ENCODE results near the gene RAET1E.
"Not testable (repeated sequence)": the region's sequence is repeated elsewhere in the genome, so short reads cannot be mapped to it uniquely, and the experiment has no call there.

The RAET1E gene

DNA sequence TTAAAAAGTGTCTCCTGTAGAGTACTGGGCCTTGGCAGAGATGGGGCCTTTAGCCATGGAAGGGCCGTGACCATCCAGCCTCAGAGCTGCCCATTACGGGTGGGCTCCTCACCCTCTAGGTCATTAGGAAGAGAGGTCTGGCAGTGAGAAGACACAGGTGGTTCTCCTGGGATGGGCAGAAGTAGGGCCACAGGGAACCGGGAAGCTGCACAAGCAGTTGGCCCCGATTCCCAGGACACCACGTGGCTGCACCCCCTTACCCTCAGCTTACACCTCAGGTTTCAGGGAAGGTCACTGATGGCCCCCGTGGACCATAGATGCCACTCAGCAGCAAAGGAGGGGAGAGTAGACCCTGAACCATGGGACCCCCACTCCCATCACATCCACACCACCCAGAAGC, 23.4 kb upstream of the RAET1E start:
- no peak overlapping the region for H3K27ac ChIP-seq (ENCODE audit: low read depth, low read length)
- H3K4me1 ChIP-seq (ENCODE audit: control insufficient read depth in 1 of 2, insufficient read depth in 2 of 2, low read length in 2 of 2), result peaks cover 7 to 22% of the 10 kb centered on the region in 2 donors
- no peaks in the 10 kb centered on the region for H3K9me3 ChIP-seq (ENCODE audit: control insufficient read depth in 1 of 2, low read length in 2 of 2)
- no peak overlapping the region for H3K9ac ChIP-seq (ENCODE audit: low read depth in 1 of 2, low read length in 2 of 2)
- no peaks in the 10 kb centered on the region for H3K36me3 ChIP-seq (ENCODE audit: control insufficient read depth in 1 of 2, insufficient read depth in 2 of 2, low read length in 2 of 2)
- H3K4me3 ChIP-seq (ENCODE audit: low read depth in 1 of 2, low read length in 2 of 2), result no peak overlapping the region
- peaks cover 4 to 16% of the 10 kb centered on the region in 2 donors for H3K27me3 ChIP-seq (ENCODE audit: control insufficient read depth in 1 of 2, insufficient read depth in 2 of 2, low read length in 2 of 2)

DNA sequence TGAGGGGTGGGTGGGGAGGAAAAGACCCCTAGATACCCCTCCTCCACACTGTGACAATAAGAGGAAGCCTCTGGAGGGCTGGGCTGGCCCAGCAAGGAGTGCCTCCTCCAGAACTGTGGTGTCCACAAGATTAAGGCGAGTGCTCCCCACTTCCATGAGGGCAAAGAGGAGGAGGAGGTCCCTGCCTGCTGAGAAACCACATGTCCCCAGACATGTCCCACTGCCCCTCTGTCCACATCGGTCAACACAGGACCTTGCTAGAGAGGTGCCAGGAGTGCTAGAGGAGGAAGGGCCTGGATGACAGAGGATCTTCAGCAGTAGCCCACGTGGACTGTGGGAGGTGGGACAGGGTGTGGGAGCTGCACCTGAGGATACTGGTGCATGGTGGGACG, 21.9 kb upstream of the RAET1E start:
- no peak overlapping the region for H3K4me3 ChIP-seq (ENCODE audit: low read depth in 1 of 2, low read length in 2 of 2)
- H3K36me3 ChIP-seq (ENCODE audit: control insufficient read depth in 1 of 2, insufficient read depth in 2 of 2, low read length in 2 of 2), result no peaks in the 10 kb centered on the region
- no peak overlapping the region for H3K27ac ChIP-seq (ENCODE audit: low read depth, low read length)
- no peak overlapping the region for H3K9ac ChIP-seq (ENCODE audit: low read depth in 1 of 2, low read length in 2 of 2)
- peaks cover 4 to 11% of the 10 kb centered on the region in 2 donors for H3K27me3 ChIP-seq (ENCODE audit: control insufficient read depth in 1 of 2, insufficient read depth in 2 of 2, low read length in 2 of 2)
- H3K9me3 ChIP-seq (ENCODE audit: control insufficient read depth in 1 of 2, low read length in 2 of 2), result no peaks in the 10 kb centered on the region
- peaks cover 7 to 12% of the 10 kb centered on the region in 2 donors for H3K4me1 ChIP-seq (ENCODE audit: control insufficient read depth in 1 of 2, insufficient read depth in 2 of 2, low read length in 2 of 2)

DNA sequence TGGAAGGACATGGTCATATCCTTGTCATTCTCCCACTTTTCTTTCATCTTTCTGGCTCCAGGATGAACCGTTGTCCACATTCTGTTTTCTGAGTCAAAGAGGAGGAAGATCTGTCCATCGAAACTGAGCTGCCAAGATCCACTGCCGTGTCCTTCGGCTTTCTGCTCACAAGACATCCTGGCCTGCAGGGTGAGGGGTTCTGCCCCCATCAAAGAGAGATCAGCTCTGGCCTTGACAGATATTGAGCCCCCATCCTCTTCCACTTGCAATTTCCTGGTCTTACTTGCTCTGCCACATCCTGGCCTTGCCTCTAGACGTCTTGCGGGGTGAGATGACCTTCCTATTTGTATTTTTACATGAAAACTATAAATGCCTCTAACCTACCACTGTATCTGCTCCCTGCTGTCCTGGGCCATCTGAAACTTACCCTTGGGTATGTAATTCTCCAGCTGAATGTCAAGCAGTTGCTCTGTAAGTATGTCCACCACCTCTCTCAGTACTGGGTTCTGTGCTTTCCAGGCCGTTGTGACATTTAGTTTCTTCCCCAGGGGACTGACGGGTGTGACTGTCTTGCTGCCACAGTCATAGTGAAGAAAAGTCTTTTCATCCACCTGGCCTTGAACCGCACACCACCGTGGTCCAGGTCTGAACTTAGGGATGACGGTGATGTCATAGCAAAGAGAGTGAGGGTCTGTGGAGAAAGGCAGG, 21.4 kb upstream of the RAET1E start:
- H3K4me1 ChIP-seq (ENCODE audit: control insufficient read depth in 1 of 2, insufficient read depth in 2 of 2, low read length in 2 of 2); H3K27ac ChIP-seq (ENCODE audit: low read depth, low read length); H3K27me3 ChIP-seq (ENCODE audit: control insufficient read depth in 1 of 2, insufficient read depth in 2 of 2, low read length in 2 of 2); H3K9ac ChIP-seq (ENCODE audit: low read depth in 1 of 2, low read length in 2 of 2); H3K36me3 ChIP-seq (ENCODE audit: control insufficient read depth in 1 of 2, insufficient read depth in 2 of 2, low read length in 2 of 2); H3K4me3 ChIP-seq (ENCODE audit: low read depth in 1 of 2, low read length in 2 of 2); H3K9me3 ChIP-seq (ENCODE audit: control insufficient read depth in 1 of 2, low read length in 2 of 2): not testable (repeated sequence)

DNA sequence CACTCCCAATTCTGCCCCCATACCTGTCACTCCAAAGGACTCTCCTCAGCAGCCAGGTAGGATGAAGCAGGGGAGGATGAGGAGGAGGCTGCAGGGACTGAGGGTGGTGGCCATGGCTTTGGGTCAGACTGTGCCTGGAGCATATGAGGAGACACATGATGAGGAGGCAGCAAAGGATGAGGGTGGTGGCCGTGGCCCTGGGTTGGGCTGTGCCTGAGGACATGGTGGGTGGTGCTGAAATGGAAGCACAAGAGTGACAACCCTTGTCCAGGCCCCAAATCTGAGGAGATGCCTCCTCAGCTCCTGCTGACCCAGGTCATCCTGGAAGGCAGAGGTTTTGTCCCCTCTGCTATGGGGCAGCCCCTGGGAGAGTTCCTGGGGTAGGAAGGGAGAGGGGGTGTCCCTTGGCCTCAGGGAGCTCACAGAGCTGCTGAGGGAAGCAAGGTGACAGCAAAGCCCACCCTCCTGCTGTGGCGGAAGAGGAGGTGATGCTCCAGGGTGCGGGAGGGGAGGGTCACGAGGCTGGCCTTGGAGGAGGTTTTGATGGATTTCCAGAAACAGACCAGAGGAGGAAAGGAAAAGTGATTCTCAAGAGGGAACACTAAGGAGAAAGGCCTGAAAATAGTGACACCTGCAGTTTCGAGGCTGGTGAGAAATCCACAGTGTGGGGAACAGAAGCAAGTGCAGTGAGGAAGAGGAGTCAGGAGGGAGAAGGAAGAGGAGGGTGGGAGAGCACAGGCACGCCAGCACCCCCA, 20.4 kb upstream of the RAET1E start:
- H3K27ac ChIP-seq (ENCODE audit: low read depth, low read length), result no peak overlapping the region
- no peaks in the 10 kb centered on the region for H3K9me3 ChIP-seq (ENCODE audit: control insufficient read depth in 1 of 2, low read length in 2 of 2)
- H3K4me1 ChIP-seq (ENCODE audit: control insufficient read depth in 1 of 2, insufficient read depth in 2 of 2, low read length in 2 of 2), result peaks cover 7 to 8% of the 10 kb centered on the region in 2 donors
- peaks cover 0 to 5% of the 10 kb centered on the region in 2 donors for H3K27me3 ChIP-seq (ENCODE audit: control insufficient read depth in 1 of 2, insufficient read depth in 2 of 2, low read length in 2 of 2)
- no peak overlapping the region for H3K4me3 ChIP-seq (ENCODE audit: low read depth in 1 of 2, low read length in 2 of 2)
- no peaks in the 10 kb centered on the region for H3K36me3 ChIP-seq (ENCODE audit: control insufficient read depth in 1 of 2, insufficient read depth in 2 of 2, low read length in 2 of 2)
- H3K9ac ChIP-seq (ENCODE audit: low read depth in 1 of 2, low read length in 2 of 2), result no peak overlapping the region

DNA sequence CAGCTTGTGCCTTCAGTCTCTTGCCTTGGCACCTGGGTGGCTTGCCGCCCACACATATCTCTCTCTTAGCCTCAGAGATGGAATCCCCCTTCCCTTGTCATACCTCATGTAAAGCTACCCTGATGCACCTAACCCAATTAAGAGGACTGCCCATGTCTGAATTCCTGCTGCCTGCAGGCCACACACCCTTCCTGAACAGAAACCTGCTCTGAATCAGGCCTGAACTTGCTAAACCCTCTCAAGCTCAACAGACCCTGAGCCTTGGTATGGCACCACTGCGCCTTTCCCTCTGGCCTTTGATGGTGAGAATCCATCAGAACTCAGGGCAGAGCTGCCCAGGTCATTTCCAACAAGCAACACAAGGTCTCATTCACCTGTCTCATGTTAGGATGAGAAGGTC, 19.8 kb upstream of the RAET1E start:
- no peak overlapping the region for H3K27ac ChIP-seq (ENCODE audit: low read depth, low read length)

DNA sequence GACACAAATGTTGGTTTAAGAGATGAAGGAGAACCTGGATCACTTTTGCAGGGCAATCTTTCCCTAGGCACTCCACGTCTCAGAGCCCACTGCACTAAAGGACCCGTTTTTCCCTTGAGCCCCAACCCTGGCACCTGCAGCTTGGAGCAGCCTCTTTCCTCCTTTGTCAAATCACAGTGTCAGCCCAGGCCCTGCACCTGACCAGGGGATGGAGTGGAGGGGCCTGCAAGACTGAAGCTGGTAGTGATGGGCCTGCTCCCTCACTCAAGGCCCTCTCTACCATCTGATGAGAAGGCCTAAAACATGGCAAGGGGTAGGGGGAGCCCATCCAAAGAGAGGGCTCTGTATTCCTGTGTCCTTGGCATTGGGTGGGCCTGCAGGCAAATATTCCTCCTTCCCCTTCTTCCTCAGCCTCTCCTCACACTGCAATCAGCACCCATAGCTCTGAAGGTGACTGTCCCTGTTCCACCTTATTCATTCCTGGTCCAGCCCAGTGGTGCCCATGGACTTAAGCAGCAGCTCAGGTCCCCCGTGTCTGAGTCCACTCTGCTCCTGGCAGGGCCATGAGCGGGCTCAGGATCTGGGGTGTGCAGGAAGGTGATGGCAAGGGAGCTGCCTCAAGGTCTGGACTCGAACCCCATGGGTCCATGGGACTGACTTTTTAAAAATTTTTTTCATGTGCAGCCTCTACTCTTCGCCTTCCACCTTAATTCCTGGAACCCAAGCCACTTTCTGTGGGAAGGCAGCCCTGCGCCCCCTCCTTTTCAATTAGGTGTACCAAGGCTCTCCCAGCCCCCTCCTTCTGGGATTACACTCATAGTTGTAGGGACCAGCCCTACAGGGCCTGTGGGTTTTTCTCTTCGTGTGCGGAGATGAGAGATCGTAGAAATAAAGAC, 18.3 kb upstream of the RAET1E start:
- no peaks in the 10 kb centered on the region for H3K27me3 ChIP-seq (ENCODE audit: control insufficient read depth in 1 of 2, insufficient read depth in 2 of 2, low read length in 2 of 2)
- H3K4me1 ChIP-seq (ENCODE audit: control insufficient read depth in 1 of 2, insufficient read depth in 2 of 2, low read length in 2 of 2), result no peaks in the 10 kb centered on the region
- no peak overlapping the region for H3K4me3 ChIP-seq (ENCODE audit: low read depth in 1 of 2, low read length in 2 of 2)
- no peaks in the 10 kb centered on the region for H3K9me3 ChIP-seq (ENCODE audit: control insufficient read depth in 1 of 2, low read length in 2 of 2)
- H3K36me3 ChIP-seq (ENCODE audit: control insufficient read depth in 1 of 2, insufficient read depth in 2 of 2, low read length in 2 of 2), result no peaks in the 10 kb centered on the region
- no peak overlapping the region for H3K27ac ChIP-seq (ENCODE audit: low read depth, low read length)
- no peak overlapping the region for H3K9ac ChIP-seq (ENCODE audit: low read depth in 1 of 2, low read length in 2 of 2)

More for the DNA sequence above, 19.8 kb upstream of the RAET1E start:
- Histone ChIP-seq H3K4me1 (ENCODE audit: control insufficient read depth in 1 of 2, insufficient read depth in 2 of 2, low read length in 2 of 2) (peaks cover 2 to 4% of the 10 kb centered on the region in 2 donors), H3K27me3 (ENCODE audit: control insufficient read depth in 1 of 2, insufficient read depth in 2 of 2, low read length in 2 of 2) (peaks cover 0 to 5% of the 10 kb centered on the region in 2 donors), H3K9me3 (ENCODE audit: control insufficient read depth in 1 of 2, low read length in 2 of 2) (no peaks in the 10 kb centered on the region), H3K4me3 (ENCODE audit: low read depth in 1 of 2, low read length in 2 of 2) (no peak overlapping the region), H3K9ac (ENCODE audit: low read depth in 1 of 2, low read length in 2 of 2) (no peak overlapping the region), H3K36me3 (ENCODE audit: control insufficient read depth in 1 of 2, insufficient read depth in 2 of 2, low read length in 2 of 2) (no peaks in the 10 kb centered on the region)

DNA sequence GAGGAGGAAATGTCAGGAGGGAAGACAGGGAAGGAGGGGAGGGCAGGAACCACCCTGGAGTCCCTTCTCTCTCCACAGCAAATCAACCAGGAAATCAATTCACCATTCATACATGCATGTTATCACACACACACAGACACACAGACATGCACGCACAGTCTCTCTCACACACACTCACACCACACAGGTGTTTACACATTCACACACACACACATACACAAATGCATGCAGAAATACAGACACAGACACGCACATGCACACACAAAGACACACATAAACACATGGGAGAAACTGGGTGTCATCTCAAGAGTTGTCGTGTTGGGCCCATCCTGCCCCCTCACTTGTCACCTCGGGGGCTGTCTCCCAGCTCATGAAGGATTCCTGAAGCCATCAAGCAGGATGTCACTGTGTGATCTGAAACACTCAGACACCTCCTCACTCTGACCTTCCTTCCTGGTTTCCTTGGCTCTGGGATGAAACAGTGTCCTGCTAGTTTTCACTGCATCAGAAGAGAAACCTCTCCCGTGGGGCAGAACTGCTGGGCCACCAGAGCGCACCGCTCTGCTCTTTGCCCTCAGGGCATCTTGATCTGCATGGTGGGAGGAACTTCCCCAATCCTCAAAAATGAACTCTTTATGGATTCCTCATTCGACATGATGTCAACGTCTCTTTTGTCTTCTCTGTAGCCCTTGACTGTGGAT, 15.8 kb upstream of the RAET1E start:
- Histone ChIP-seq H3K27me3 (ENCODE audit: control insufficient read depth in 1 of 2, insufficient read depth in 2 of 2, low read length in 2 of 2) (no peaks in the 10 kb centered on the region), H3K9ac (ENCODE audit: low read depth in 1 of 2, low read length in 2 of 2) (no peak overlapping the region), H3K4me3 (ENCODE audit: low read depth in 1 of 2, low read length in 2 of 2) (no peak overlapping the region), H3K4me1 (ENCODE audit: control insufficient read depth in 1 of 2, insufficient read depth in 2 of 2, low read length in 2 of 2) (no peaks in the 10 kb centered on the region), H3K9me3 (ENCODE audit: control insufficient read depth in 1 of 2, low read length in 2 of 2) (peaks cover 5% of the 10 kb centered on the region in 2 donors), H3K27ac (ENCODE audit: low read depth, low read length) (no peak overlapping the region), H3K36me3 (ENCODE audit: control insufficient read depth in 1 of 2, insufficient read depth in 2 of 2, low read length in 2 of 2) (no peaks in the 10 kb centered on the region)

DNA sequence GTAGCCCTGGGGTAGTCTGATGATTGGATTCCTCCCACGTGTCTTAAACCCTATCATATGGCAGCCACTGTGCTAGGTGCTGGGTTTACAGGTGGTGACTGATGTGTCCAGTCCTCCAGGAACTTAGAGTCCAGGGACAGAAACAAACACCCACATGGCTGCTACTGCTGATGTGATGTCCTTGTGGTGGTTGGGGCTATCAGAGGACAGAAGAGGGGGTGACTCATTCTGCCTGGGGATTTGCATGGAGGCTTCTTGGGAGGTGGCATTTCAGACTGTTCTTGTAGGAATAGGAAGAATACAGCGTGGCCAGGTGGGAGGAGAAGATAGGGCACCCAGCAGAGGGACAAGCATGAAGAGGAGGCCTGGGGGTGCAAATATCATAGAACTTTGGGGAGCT, 15.2 kb upstream of the RAET1E start:
- Histone ChIP-seq H3K27ac (ENCODE audit: low read depth, low read length) (no peak overlapping the region), H3K4me3 (ENCODE audit: low read depth in 1 of 2, low read length in 2 of 2) (no peak overlapping the region), H3K36me3 (ENCODE audit: control insufficient read depth in 1 of 2, insufficient read depth in 2 of 2, low read length in 2 of 2) (no peaks in the 10 kb centered on the region), H3K27me3 (ENCODE audit: control insufficient read depth in 1 of 2, insufficient read depth in 2 of 2, low read length in 2 of 2) (no peaks in the 10 kb centered on the region), H3K9me3 (ENCODE audit: control insufficient read depth in 1 of 2, low read length in 2 of 2) (peaks cover 7 to 11% of the 10 kb centered on the region in 2 donors), H3K4me1 (ENCODE audit: control insufficient read depth in 1 of 2, insufficient read depth in 2 of 2, low read length in 2 of 2) (no peaks in the 10 kb centered on the region), H3K9ac (ENCODE audit: low read depth in 1 of 2, low read length in 2 of 2) (no peak overlapping the region)

DNA sequence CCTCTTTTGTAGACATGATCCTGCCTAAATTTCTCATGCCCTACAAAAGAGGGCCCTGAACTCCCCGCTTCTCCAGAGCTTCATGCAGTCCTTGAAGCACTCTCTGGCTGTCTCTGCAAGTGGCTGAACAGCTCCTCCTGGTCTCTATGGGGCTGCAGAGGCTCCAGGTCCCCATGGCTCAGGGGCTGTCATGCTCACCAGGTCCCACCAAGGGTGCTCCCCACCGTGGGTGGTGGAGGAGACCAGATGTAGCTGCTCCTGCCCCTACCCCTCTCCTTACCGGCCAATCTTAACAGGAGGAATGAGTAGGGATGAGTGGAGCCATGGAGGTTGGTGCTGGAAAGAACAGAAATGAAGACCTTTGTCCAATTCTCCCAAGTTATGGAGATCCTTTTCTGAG, 14.8 kb upstream of the RAET1E start:
- H3K9ac ChIP-seq (ENCODE audit: low read depth in 1 of 2, low read length in 2 of 2); H3K27ac ChIP-seq (ENCODE audit: low read depth, low read length); H3K4me1 ChIP-seq (ENCODE audit: control insufficient read depth in 1 of 2, insufficient read depth in 2 of 2, low read length in 2 of 2); H3K4me3 ChIP-seq (ENCODE audit: low read depth in 1 of 2, low read length in 2 of 2); H3K36me3 ChIP-seq (ENCODE audit: control insufficient read depth in 1 of 2, insufficient read depth in 2 of 2, low read length in 2 of 2); H3K27me3 ChIP-seq (ENCODE audit: control insufficient read depth in 1 of 2, insufficient read depth in 2 of 2, low read length in 2 of 2): not testable (repeated sequence)
- H3K9me3 ChIP-seq (ENCODE audit: control insufficient read depth in 1 of 2, low read length in 2 of 2), result peaks cover 7 to 14% of the 10 kb centered on the region in 2 donors

Data from duodenal mucosa (tissue), 2 donors.